Calu3 (cell line): ENCODE measurements around the gene PAH. TPM values are rescaled to one million over a fixed set of nuclear protein-coding genes. Genes with fewer than 3 reads are reported as not detected.

Experiments used
- Bru-seq: library from RNA; stranded (reverse); fragments of 400-500 nt; gene quantifications from one replicate; lab custom pipeline; 2021; lab: Mats Ljungman, UMichigan
- BruChase-seq, 2 experiments: library from RNA; stranded (reverse); fragments of 400-500 nt; gene quantifications; one replicate each; lab custom pipeline; 2021; lab: Mats Ljungman, UMichigan
- BruUV-seq: library from RNA; stranded (reverse); fragments of 400-500 nt; replicated peaks from 2 replicates; lab custom pipeline; 2021; lab: Mats Ljungman, UMichigan
- CTCF ChIA-PET: fragments of 300-600 bp; sonication (Branson Sonifier 250); formaldehyde crosslinking; loops from one replicate; lab custom pipeline; 2022; ENCODE audit warnings: antibody characterized with exemption; lab: Charles Lee
- DNase-seq: peaks from one replicate; pipeline ENCODE4 v3.0.0; 2022
- H3K27ac Mint-ChIP-seq: one replicate; pipeline ENCODE4 v1.8.0; 2022; ENCODE audit warnings: mixed read lengths; ENCODE audit not compliant: unreplicated experiment
- H3K27me3 Mint-ChIP-seq: one replicate; pipeline ENCODE4 v1.8.0; 2022; ENCODE audit warnings: mixed read lengths; ENCODE audit not compliant: unreplicated experiment
- H3K36me3 Mint-ChIP-seq: one replicate; pipeline ENCODE4 v1.8.0; 2022; ENCODE audit warnings: mild to moderate bottlenecking, moderate library complexity, mixed read lengths; ENCODE audit not compliant: insufficient read depth, unreplicated experiment
- H3K4me1 Mint-ChIP-seq: one replicate; pipeline ENCODE4 v1.8.0; 2022; ENCODE audit warnings: mild to moderate bottlenecking, low read depth, mixed read lengths; ENCODE audit not compliant: unreplicated experiment
- H3K4me3 Mint-ChIP-seq: one replicate; pipeline ENCODE4 v1.8.0; 2022; ENCODE audit warnings: mild to moderate bottlenecking, low read depth, moderate library complexity, mixed read lengths; ENCODE audit not compliant: unreplicated experiment
- H3K9me3 Mint-ChIP-seq: one replicate; pipeline ENCODE4 v1.8.0; 2022; ENCODE audit warnings: low read depth, mixed read lengths; ENCODE audit not compliant: unreplicated experiment
- CTCF ChIP-seq: fragments of 200-600 bp; IDR thresholded peaks from one replicate; pipeline ENCODE4 v1.8.0; 2022; ENCODE audit warnings: antibody characterized with exemption; ENCODE audit not compliant: unreplicated experiment
- intact Hi-C: fragments of 100-400 bp; cut with micrococcal nuclease; formaldehyde crosslinking; loops from one replicate; pipeline ENCODE4 v1.10.0; 2022; ENCODE audit not compliant: unreplicated experiment
- long read RNA-seq: library from polyadenylated mRNA; stranded (forward); transcript quantifications from one replicate; pipeline ENCODE4 v2.0.0, GENCODE V29; 2022
- total RNA-seq: library from RNA; stranded (reverse); gene quantifications from 2 replicates; pipeline ENCODE4 v1.2.3, GENCODE V29; 2022

Gene PAH
- total RNA-seq (31.4 and 48.9 TPM in 2 replicates), Bru-seq, nascent RNA (percentile 59 among the genes with signal in this experiment), BruChase-seq, experiment 1, labeled RNA remaining after a 6-hour chase (percentile 53 among the genes with signal in this experiment), BruChase-seq, experiment 2, labeled RNA remaining after a 2-hour chase (percentile 53 among the genes with signal in this experiment)
- long read RNA-seq, full-length matches to known transcripts: 16 of 26 reads
- long read RNA-seq, partial matches to known transcripts: 7 of 26 reads
- long read RNA-seq, other reads (novel, unspliced or antisense): 3 of 26 reads

- peak; percentile 84 for DNase-seq
- Mint-ChIP-seq H3K4me3 (peak within 1 kb of the TSS; percentile 60), H3K27ac (peak within 1 kb of the TSS; percentile 82)
Observed at GRCh38 chr12:102917026-102917787, at the start of gene PAH. TSS of gene PAH (minus strand) at chr12:102917244. CDS start at chr12:102917130, 114 bp downstream.

GRCh38 chr12:102966200-102966863 is 49.3 kb upstream of the PAH start:
- H3K4me1 Mint-ChIP-seq: peaks cover 9% of the 10 kb centered on the region
- no peak overlapping the region for H3K27ac Mint-ChIP-seq
- no TSS peak for BruUV-seq
- H3K9me3 Mint-ChIP-seq: peaks cover 3% of the 10 kb centered on the region
- H3K4me3 Mint-ChIP-seq: no peak overlapping the region
- H3K27me3 Mint-ChIP-seq: peaks cover 75% of the 10 kb centered on the region
- intact Hi-C loops: no loop called here
- H3K36me3 Mint-ChIP-seq: no peaks in the 10 kb centered on the region
- DNase-seq: no peak
- TF ChIP-seq CTCF: no peak
- CTCF ChIA-PET: interaction anchor here (0.6 to 0.9 kb wide), 2 partner anchors 83 to 302 kb away, joined by 3 to 7 read pairs; no protein-coding TSS in a partner anchor

More at GRCh38 chr12:102917026-102917787, at the start of gene PAH:
- TSS peak; percentile 78 for BruUV-seq
- TF ChIP-seq CTCF: no peak
- H3K27me3 Mint-ChIP-seq: no peaks in the 10 kb centered on the region
- intact Hi-C loops: loop anchor here (1.0 kb wide), 1 partner anchor 32 kb away; no protein-coding TSS in a partner anchor
- H3K9me3 Mint-ChIP-seq: no peaks in the 10 kb centered on the region
- CTCF ChIA-PET: interaction anchor here (0.7 to 1.4 kb wide), 3 partner anchors 18 to 34 kb away, joined by 3 to 5 read pairs (median 4); no protein-coding TSS in a partner anchor
- H3K36me3 Mint-ChIP-seq: peaks cover 14% of the 10 kb centered on the region
- H3K4me1 Mint-ChIP-seq: peaks cover 80% of the 10 kb centered on the region

- Mint-ChIP-seq H3K4me3 (no peak overlapping the region), H3K27ac (no peak overlapping the region), H3K27me3 (peaks cover 83% of the 10 kb centered on the region), H3K4me1 (peaks cover 9% of the 10 kb centered on the region), H3K9me3 (peaks cover 3% of the 10 kb centered on the region), H3K36me3 (no peaks in the 10 kb centered on the region)
- intact Hi-C loops: no loop called here
- CTCF ChIA-PET: no interaction called here
- DNase-seq: no peak
- TF ChIP-seq CTCF: no peak
- BruUV-seq: no TSS peak
Observed at GRCh38 chr12:102965281-102966155, 48.5 kb upstream of the PAH start.
